HCT116 (cell line): Measurements from ENCODE around the gene TULP4. TPM values are rescaled to one million over a fixed set of nuclear protein-coding genes. Genes with fewer than 3 reads are reported as not detected.

Experiments used
- ATAC-seq: fragments of 200-7000 bp; cut with Tn5 transposase; 2 replicates; pipeline ENCODE4 v1.9.1; 2020; ENCODE audit warnings: mild to moderate bottlenecking, moderate library complexity
- BruUV-seq: library from RNA; stranded (reverse); fragments of 400-500 nt; replicated peaks from 2 replicates; lab custom pipeline; 2021; lab: Mats Ljungman, UMichigan
- CTCF ChIA-PET: fragments of 300-600 bp; sonication (Branson Sonifier 250); formaldehyde crosslinking; loops from one replicate; lab custom pipeline; 2021; ENCODE audit warnings: antibody characterized with exemption; lab: Charles Lee
- POLR2A ChIA-PET: fragments of 300-600, 350-600 bp; sonication (Branson Sonifier 250); formaldehyde crosslinking; loops from one replicate; lab custom pipeline; 2021; ENCODE audit warnings: antibody characterized with exemption; lab: Charles Lee
- RAD21 ChIA-PET, 2 experiments: fragments of 300-600 bp; sonication (Branson Sonifier 250); formaldehyde crosslinking; loops; one replicate each; lab custom pipeline; 2023; ENCODE audit warnings: low total read pairs in 2 of 2; ENCODE audit not compliant: uncharacterized antibody in 2 of 2, unreplicated experiment in 2 of 2, low non-redundant PET in 1 of 2; lab: Charles Lee
- DNase-seq: peaks from one replicate; pipeline ENCODE4 v3.0.0-alpha.2; 2010; ENCODE audit warnings: low read depth, low spot score
- H2AFZ ChIP-seq: fragments of 200-600 bp; shearing (Covaris generic), sonication (generic); 2 replicates; pipeline ENCODE4 v1.6.1; 2017; ENCODE audit warnings: low read depth, mixed run types, mixed read lengths, antibody characterized with exemption, low read length; ENCODE audit not compliant: poor library complexity, severe bottlenecking
- H3K27ac ChIP-seq: 2 replicates; pipeline ENCODE4 v1.5.1; 2012; ENCODE audit warnings: low read depth, low read length
- H3K27me3 ChIP-seq: fragments of 200-600 bp; sonication (generic); 2 replicates; pipeline ENCODE4 v1.6.1; 2016; ENCODE audit warnings: mixed run types, low read length, mixed read lengths; ENCODE audit not compliant: insufficient read depth
- H3K36me3 ChIP-seq, 2 experiments: fragments of 200-500 bp in 1 of 2; fragments of 200-600 bp in 1 of 2; sonication (Bioruptor generic) in 1 of 2; sonication (generic) in 1 of 2; 2 replicates each; pipeline versions ENCODE4 v1.5.1 to v1.6.1; 2014 to 2016; ENCODE audit warnings: low read length in 2 of 2, inconsistent platforms in 1 of 2, mixed read lengths in 1 of 2, mixed run types in 1 of 2; ENCODE audit not compliant: insufficient read depth in 2 of 2, control insufficient read depth in 1 of 2
- H3K4me1 ChIP-seq, 2 experiments: fragments of 200-600 bp in 1 of 2; sonication (generic) in 1 of 2; 2 replicates each; pipeline versions ENCODE4 v1.5.1 to v1.6.1; 2012 to 2017; ENCODE audit warnings: low read length in 2 of 2, inconsistent platforms in 1 of 2, mild to moderate bottlenecking in 1 of 2, mixed read lengths in 1 of 2, mixed run types in 1 of 2, moderate library complexity in 1 of 2; ENCODE audit not compliant: insufficient read depth in 2 of 2, control insufficient read depth in 1 of 2
- H3K4me2 ChIP-seq: fragments of 200-600 bp; sonication (generic); 2 replicates; pipeline ENCODE4 v1.6.1; 2017; ENCODE audit warnings: mixed run types, low read length, mixed read lengths
- H3K4me3 ChIP-seq, 2 experiments: fragments of 200-600 bp in 1 of 2; sonication (generic) in 1 of 2; replicated peaks in 1 of 2; 2 replicates each; pipeline ENCODE4 v1.5.1; 2011 to 2016; ENCODE audit warnings: low read length in 2 of 2, control low read depth in 1 of 2, low read depth in 1 of 2, mild to moderate bottlenecking in 1 of 2, mixed read lengths in 1 of 2, mixed run types in 1 of 2
- H3K79me2 ChIP-seq: fragments of 200-600 bp; sonication (generic); 2 replicates; pipeline ENCODE4 v1.6.1; 2017; ENCODE audit warnings: mild to moderate bottlenecking, mixed run types, low read length, moderate library complexity, mixed read lengths; ENCODE audit not compliant: insufficient read depth
- H3K9ac ChIP-seq: fragments of 200-600 bp; sonication (generic); 2 replicates; pipeline ENCODE4 v1.6.1; 2016; ENCODE audit warnings: low read length, mixed read lengths
- H3K9me2 ChIP-seq: fragments of 200-600 bp; sonication (generic), shearing (Covaris generic); 2 replicates; pipeline ENCODE4 v1.6.1; 2017; ENCODE audit warnings: mixed run types, mild to moderate bottlenecking, moderate library complexity; ENCODE audit not compliant: insufficient read depth
- H3K9me3 ChIP-seq, 2 experiments: fragments of 200-500 bp in 1 of 2; fragments of 200-600 bp in 1 of 2; sonication (Bioruptor generic) in 1 of 2; sonication (generic) in 1 of 2; 2 replicates each; pipeline ENCODE4 v1.6.1; 2014 to 2017; ENCODE audit warnings: low read length in 2 of 2, mixed read lengths in 2 of 2, inconsistent platforms in 1 of 2, low read depth in 1 of 2, mild to moderate bottlenecking in 1 of 2, mixed run types in 1 of 2, moderate library complexity in 1 of 2; ENCODE audit not compliant: control insufficient read depth in 1 of 2, insufficient read depth in 1 of 2
- H4K20me1 ChIP-seq: fragments of 200-600 bp; sonication (generic), shearing (Covaris generic); 2 replicates; pipeline ENCODE4 v1.6.1; 2017; ENCODE audit warnings: mixed run types, mild to moderate bottlenecking, moderate library complexity; ENCODE audit not compliant: insufficient read depth
- ATF3 ChIP-seq: IDR thresholded peaks from 2 replicates; pipeline ENCODE4 v1.6.1; 2012
- CEBPB ChIP-seq: IDR thresholded peaks from 2 replicates; pipeline ENCODE4 v1.6.1; 2012; ENCODE audit warnings: low read depth
- CTCF ChIP-seq, 3 experiments: fragments of 200-600 bp in 1 of 3; sonication (generic) in 1 of 3; IDR thresholded peaks in 2 of 3; conservative IDR thresholded peaks in 1 of 3; 2 replicates each; pipeline ENCODE4 v1.5.1; 2012 to 2017; ENCODE audit warnings: low read depth in 2 of 3, low read length in 2 of 3, antibody characterized with exemption in 1 of 3, borderline replicate concordance in 1 of 3, control low read depth in 1 of 3, mild to moderate bottlenecking in 1 of 3, mixed read lengths in 1 of 3, mixed run types in 1 of 3, moderate library complexity in 1 of 3; ENCODE audit not compliant: insufficient read depth in 1 of 3
- EGR1 ChIP-seq: IDR thresholded peaks from 2 replicates; pipeline ENCODE4 v1.6.1; 2012; ENCODE audit warnings: low read depth
- ELF1 ChIP-seq: IDR thresholded peaks from 2 replicates; pipeline ENCODE4 v1.6.1; 2012; ENCODE audit warnings: low read depth, borderline replicate concordance
- EZH2 ChIP-seq: fragments of 200-600 bp; sonication (generic); IDR thresholded peaks from 2 replicates; pipeline ENCODE4 v1.6.1; 2017; ENCODE audit warnings: antibody characterized with exemption, mixed run types
- EZH2phosphoT487 ChIP-seq: fragments of 200-600 bp; IDR thresholded peaks from 2 replicates; pipeline ENCODE4 v1.6.1; 2018; ENCODE audit warnings: antibody characterized with exemption, borderline replicate concordance
- FOSL1 ChIP-seq: IDR thresholded peaks from 2 replicates; pipeline ENCODE4 v1.6.1; 2012; ENCODE audit warnings: low read depth
- SIN3A ChIP-seq: IDR thresholded peaks from 2 replicates; pipeline ENCODE4 v1.6.1; 2012; ENCODE audit warnings: low read depth
- SP1 ChIP-seq: IDR thresholded peaks from 2 replicates; pipeline ENCODE4 v1.6.1; 2012; ENCODE audit warnings: low read depth
- SRF ChIP-seq: IDR thresholded peaks from 2 replicates; pipeline ENCODE4 v1.6.1; 2012; ENCODE audit warnings: low read depth
- TCF7L2 ChIP-seq: IDR thresholded peaks from 2 replicates; pipeline ENCODE4 v1.7.0; 2011; ENCODE audit warnings: borderline replicate concordance, inconsistent platforms; ENCODE audit not compliant: insufficient read depth, insufficient read length; ENCODE audit errors: extremely low read depth
- YY1 ChIP-seq: IDR thresholded peaks from 2 replicates; pipeline ENCODE4 v1.6.1; 2011; ENCODE audit warnings: low read length, low read depth, moderate library complexity, mild to moderate bottlenecking; ENCODE audit not compliant: insufficient replicate concordance; ENCODE audit errors: extremely low read depth
- ZBTB33 ChIP-seq: IDR thresholded peaks from 2 replicates; pipeline ENCODE4 v1.6.1; 2011; ENCODE audit warnings: mild to moderate bottlenecking, low read length, moderate library complexity; ENCODE audit not compliant: insufficient replicate concordance; ENCODE audit errors: extremely low read depth
- ZFX ChIP-seq: fragments of 450-650 bp; IDR thresholded peaks from 2 replicates; pipeline ENCODE4 v1.6.1; 2017
- intact Hi-C: fragments of 100-400 bp; cut with micrococcal nuclease; formaldehyde crosslinking; loops from 2 replicates; pipeline ENCODE4 v1.10.0; 2022
- total RNA-seq: library from RNA; stranded (reverse); gene quantifications from one replicate; pipeline ENCODE4 v1.2.1, GENCODE V29; 2021; ENCODE audit not compliant: unreplicated experiment

TULP4 gene
- total RNA-seq, 1 experiment from 2014 or later, result 70.8 TPM

GRCh38 chr6:158337332-158337731 lies 25.1 kb downstream of the TULP4 start:
- no peak for DNase-seq
- Histone ChIP-seq H3K4me2 (no peak overlapping the region), H3K79me2 (peaks cover 14% of the 10 kb centered on the region), H3K9me2 (no peaks in the 10 kb centered on the region), H3K9me3 (peaks cover 0 to 11% of the 10 kb centered on the region in 2 experiments; a peak in 1 of 4 replicates), H3K27me3 (no peaks in the 10 kb centered on the region), H2AFZ (no peak overlapping the region), H3K36me3 (0 out of 4 replicates have a peak, but pooled peaks cover 0 to 4% of the 10 kb centered on the region in 2 experiments), H4K20me1 (no peaks in the 10 kb centered on the region), H3K4me3 (no peak overlapping the region), H3K4me1 (peaks cover 0 to 4% of the 10 kb centered on the region in 2 experiments; a peak in 1 of 4 replicates), H3K9ac (no peak overlapping the region), H3K27ac (no peak overlapping the region)
- ChIA-PET CTCF (no interaction called here), RAD21 (no interaction called here), POLR2A (no interaction called here)
- no peak for TF ChIP-seq EZH2phosphoT487
- no TSS peak for BruUV-seq
- ATAC-seq, result no peak
- intact Hi-C loops, result no loop called here

- Histone ChIP-seq H3K27me3 (no peaks in the 10 kb centered on the region), H2AFZ (no peak overlapping the region), H3K9me2 (no peaks in the 10 kb centered on the region), H3K4me1 (peaks cover 0 to 4% of the 10 kb centered on the region in 2 experiments; a peak in 1 of 4 replicates), H3K36me3 (no peaks in the 10 kb centered on the region), H3K9ac (no peak overlapping the region), H3K79me2 (peaks cover 18% of the 10 kb centered on the region; the same call in 1 of the 2 replicates), H4K20me1 (no peaks in the 10 kb centered on the region), H3K27ac (no peak overlapping the region), H3K9me3 (no peaks in the 10 kb centered on the region), H3K4me3 (no peak overlapping the region), H3K4me2 (no peak overlapping the region)
- no peak for ATAC-seq
- ChIA-PET RAD21 (no interaction called here), CTCF (no interaction called here), POLR2A (no interaction called here)
- intact Hi-C loops, result no loop called here
- no TSS peak for BruUV-seq
- TF ChIP-seq ELF1 (no peak), SP1 (no peak), FOSL1 (no peak), ZFX (no peak), YY1 (no peak), TCF7L2 (no peak), EZH2phosphoT487 (no peak), ZBTB33 (no peak), EZH2 (no peak), SRF (no peak), CEBPB (no peak), EGR1 (no peak), CTCF (IDR thresholded peaks at IDR 0.05 in 2 of 3, conservative IDR thresholded peaks at IDR 0.05 in 1 of 3; ENCODE audit: borderline replicate concordance in 1 of 3, insufficient read depth in 1 of 3, low read depth in 2 of 3, low read length in 2 of 3) (no peak), ATF3 (no peak), SIN3A (no peak)
- no peak for DNase-seq
These were observed 26.2 kb downstream of the TULP4 start for GRCh38 chr6:158338311-158339112.
